H9 (cell line): ENCODE measurements around the gene TMEM220. TPM values are rescaled to one million over a fixed set of nuclear protein-coding genes. Genes with fewer than 3 reads are reported as not detected.

Experiments used
- DNase-seq: peaks from one replicate; pipeline ENCODE4 v3.0.0-alpha.2; 2017
- H2AFZ ChIP-seq: one replicate; pipeline ENCODE4 v1.6.1; 2013; ENCODE audit warnings: mild to moderate bottlenecking, low read length, control low read depth, moderate library complexity
- H2AK5ac ChIP-seq: 2 replicates; pipeline ENCODE4 v1.6.1; 2013; ENCODE audit warnings: low read length, control low read depth, mixed read lengths; ENCODE audit not compliant: insufficient read length
- H2BK120ac ChIP-seq: one replicate; pipeline ENCODE4 v1.6.1; 2013; ENCODE audit warnings: low read depth, mild to moderate bottlenecking, low read length, control low read depth, inconsistent platforms; ENCODE audit not compliant: poor library complexity, severe bottlenecking
- H2BK12ac ChIP-seq: 2 replicates; pipeline ENCODE4 v1.6.1; 2013; ENCODE audit warnings: low read length, control low read depth, mixed read lengths, low read depth; ENCODE audit not compliant: insufficient read length
- H2BK15ac ChIP-seq: 2 replicates; pipeline ENCODE4 v1.6.1; 2013; ENCODE audit warnings: low read depth, low read length, control low read depth
- H2BK20ac ChIP-seq: one replicate; pipeline ENCODE4 v1.6.1; 2013; ENCODE audit warnings: low read depth, mild to moderate bottlenecking, low read length, control low read depth, inconsistent platforms; ENCODE audit not compliant: poor library complexity, severe bottlenecking
- H2BK5ac ChIP-seq: 2 replicates; pipeline ENCODE4 v1.6.1; 2013; ENCODE audit warnings: low read length, control low read depth, mixed read lengths; ENCODE audit not compliant: insufficient read length
- H3K14ac ChIP-seq: 2 replicates; pipeline ENCODE4 v1.6.1; 2013; ENCODE audit warnings: low read length, control low read depth; ENCODE audit not compliant: insufficient read depth
- H3K18ac ChIP-seq: 2 replicates; pipeline ENCODE4 v1.6.1; 2013; ENCODE audit warnings: low read depth, mild to moderate bottlenecking, mixed read lengths, low read length, control low read depth; ENCODE audit not compliant: insufficient read length
- H3K23ac ChIP-seq: 2 replicates; pipeline ENCODE4 v1.6.1; 2013; ENCODE audit warnings: low read length, control low read depth, mixed read lengths, low read depth; ENCODE audit not compliant: insufficient read length
- H3K23me2 ChIP-seq: 2 replicates; pipeline ENCODE4 v1.6.1; 2013; ENCODE audit warnings: low read depth, mild to moderate bottlenecking, mixed read lengths, low read length, control low read depth; ENCODE audit not compliant: insufficient read length, poor library complexity, severe bottlenecking
- H3K27ac ChIP-seq: 2 replicates; pipeline ENCODE4 v1.5.1; 2013; ENCODE audit warnings: low read length, control low read depth, mixed read lengths, low read depth; ENCODE audit not compliant: insufficient read length
- H3K27me3 ChIP-seq: 2 replicates; pipeline ENCODE4 v1.6.1; 2013; ENCODE audit warnings: low read length, control low read depth, inconsistent platforms; ENCODE audit not compliant: insufficient read depth
- H3K4ac ChIP-seq: 2 replicates; pipeline ENCODE4 v1.6.1; 2013; ENCODE audit warnings: low read depth, mild to moderate bottlenecking, control low read depth, inconsistent platforms, low read length, moderate library complexity
- H3K4me1 ChIP-seq: 2 replicates; pipeline ENCODE4 v1.6.1; 2013; ENCODE audit warnings: low read length, control low read depth, inconsistent platforms; ENCODE audit not compliant: insufficient read depth
- H3K4me2 ChIP-seq: 2 replicates; pipeline ENCODE4 v1.6.1; 2013; ENCODE audit warnings: low read length, control low read depth, mixed read lengths; ENCODE audit not compliant: insufficient read length, insufficient read depth
- H3K56ac ChIP-seq: 2 replicates; pipeline ENCODE4 v1.6.1; 2013; ENCODE audit warnings: low read depth, mild to moderate bottlenecking, mixed read lengths, low read length, control low read depth; ENCODE audit not compliant: insufficient read length
- H3K79me1 ChIP-seq: 2 replicates; pipeline ENCODE4 v1.6.1; 2013; ENCODE audit warnings: low read depth, mild to moderate bottlenecking, moderate library complexity, low read length, control low read depth, inconsistent platforms; ENCODE audit not compliant: insufficient read depth, poor library complexity, severe bottlenecking
- H3K79me2 ChIP-seq: 2 replicates; pipeline ENCODE4 v1.6.1; 2013; ENCODE audit warnings: low read length, control low read depth, inconsistent platforms; ENCODE audit not compliant: insufficient read depth
- H3K9ac ChIP-seq: 2 replicates; pipeline ENCODE4 v1.6.1; 2013; ENCODE audit warnings: low read length, control low read depth, mixed read lengths; ENCODE audit not compliant: insufficient read length; ENCODE audit errors: extremely low read depth
- H3K9me3 ChIP-seq: one replicate; pipeline ENCODE4 v1.6.1; 2013; ENCODE audit warnings: low read depth, low read length, inconsistent platforms; ENCODE audit not compliant: control insufficient read depth
- H3T11ph ChIP-seq: one replicate; pipeline ENCODE4 v1.6.1; 2013; ENCODE audit warnings: mild to moderate bottlenecking, low read length, control low read depth, inconsistent platforms
- H4K20me1 ChIP-seq: one replicate; pipeline ENCODE4 v1.6.1; 2013; ENCODE audit not compliant: control insufficient read depth, insufficient read length, insufficient read depth
- H4K5ac ChIP-seq: 2 replicates; pipeline ENCODE4 v1.6.1; 2013; ENCODE audit warnings: low read depth, mild to moderate bottlenecking, mixed read lengths, low read length, control low read depth; ENCODE audit not compliant: insufficient read length
- H4K8ac ChIP-seq: replicated peaks from 2 replicates; pipeline ENCODE4 v1.6.1; 2013; ENCODE audit warnings: low read length, control low read depth, mixed read lengths, low read depth; ENCODE audit not compliant: insufficient read length
- H4K91ac ChIP-seq: 2 replicates; pipeline ENCODE4 v1.6.1; 2013; ENCODE audit warnings: low read depth, mild to moderate bottlenecking, moderate library complexity, mixed read lengths, low read length, control low read depth; ENCODE audit not compliant: insufficient read length
- H3K27ac Mint-ChIP-seq, 3 experiments: 2 replicates in 2 of 3; 3 replicates in 1 of 3; pipeline ENCODE4 v1.8.0; 2020 to 2021; ENCODE audit warnings: mixed read lengths in 3 of 3, mild to moderate bottlenecking in 1 of 3, moderate library complexity in 1 of 3
- H3K27me3 Mint-ChIP-seq: 2 replicates; pipeline ENCODE4 v1.8.0; 2021; ENCODE audit warnings: low read depth, mild to moderate bottlenecking, moderate library complexity, mixed read lengths
- H3K36me3 Mint-ChIP-seq, 3 experiments: 2 replicates in 2 of 3; 3 replicates in 1 of 3; pipeline ENCODE4 v1.8.0; 2020 to 2021; ENCODE audit warnings: low read depth in 3 of 3, mixed read lengths in 3 of 3; ENCODE audit not compliant: insufficient read depth in 1 of 3
- H3K4me1 Mint-ChIP-seq, 2 experiments: 2 replicates each; pipeline ENCODE4 v1.8.0; 2020; ENCODE audit warnings: mixed read lengths in 2 of 2
- H3K4me3 Mint-ChIP-seq, 2 experiments: 2 replicates in 1 of 2; 3 replicates in 1 of 2; pipeline ENCODE4 v1.8.0; 2020 to 2021; ENCODE audit warnings: mild to moderate bottlenecking in 2 of 2, mixed read lengths in 2 of 2, moderate library complexity in 1 of 2
- H3K9me3 Mint-ChIP-seq, 2 experiments: 2 replicates in 1 of 2; 3 replicates in 1 of 2; pipeline ENCODE4 v1.8.0; 2020; ENCODE audit warnings: mild to moderate bottlenecking in 2 of 2, mixed read lengths in 2 of 2, moderate library complexity in 1 of 2
- WGBS: extraction: QIAGEN DNeasy Blood & Tissue Kit; methylation state at CpG from one replicate; pipeline ENCODE4 v1.1.7; 2013; ENCODE audit warnings: missing lambda C conversion rate, low lambda C conversion rate, mixed read lengths; ENCODE audit not compliant: insufficient read length; ENCODE audit errors: extremely low coverage; 5-methylcytosine and 5-hydroxymethylcytosine counted together
- total RNA-seq: library from RNA; stranded (reverse); gene quantifications from 2 replicates; pipeline ENCODE4 v1.2.1, GENCODE V29; 2021
- TF ChIP-seq, protein P1 (sequence below): fragments of 200-600 bp; sonication (generic); conservative IDR thresholded peaks from 3 replicates; pipeline ENCODE4 v1.8.0; 2021; ENCODE audit warnings: antibody characterized with exemption, mild to moderate bottlenecking

Gene TMEM220
- total RNA-seq, 1 experiment from 2014 or later: 6.1 TPM

DNA sequence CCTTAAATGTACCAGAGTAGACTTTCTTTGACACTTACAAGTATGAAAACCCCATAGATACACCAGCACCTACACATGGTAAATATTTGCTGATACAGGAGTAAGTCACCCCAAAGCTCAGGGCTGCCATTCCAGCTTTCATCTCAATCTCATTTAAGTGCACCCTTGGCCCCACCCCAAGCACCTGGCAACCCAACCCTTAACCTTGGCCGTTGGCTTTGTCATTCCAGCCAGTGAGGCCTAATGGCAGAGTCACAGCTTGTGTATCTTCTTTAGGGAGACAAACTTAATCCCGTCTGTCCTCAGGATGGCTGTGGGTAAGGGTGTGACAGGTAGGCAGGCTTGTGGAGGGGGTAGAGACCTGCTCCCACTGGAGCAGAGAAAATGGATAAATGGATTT, 31.5 kb upstream of the TMEM220 start:
- Histone ChIP-seq H4K8ac (no peak overlapping the region), H2BK5ac (no peak overlapping the region), H4K5ac (no peak overlapping the region), H2BK20ac (no peak overlapping the region), H2BK12ac (no peak overlapping the region), H3K27ac (no peak overlapping the region), H3K18ac (no peak overlapping the region), H3K9ac (no peak overlapping the region), H4K20me1 (no peaks in the 10 kb centered on the region), H3T11ph (no peak overlapping the region), H2AK5ac (no peak overlapping the region), H2AFZ (no peak overlapping the region), H2BK15ac (no peak overlapping the region), H3K23me2 (no peaks in the 10 kb centered on the region), H3K56ac (no peak overlapping the region), H3K4me2 (no peak overlapping the region), H3K4ac (no peak overlapping the region), H3K14ac (no peak overlapping the region), H3K23ac (no peak overlapping the region), H3K9me3 (no peaks in the 10 kb centered on the region), H3K79me2 (no peaks in the 10 kb centered on the region), H4K91ac (no peak overlapping the region), H2BK120ac (no peak overlapping the region), H3K27me3 (no peaks in the 10 kb centered on the region), H3K4me1 (peaks cover 9% of the 10 kb centered on the region; the same call in 1 of the 2 replicates), H3K79me1 (no peaks in the 10 kb centered on the region)
- no peaks in the 10 kb centered on the region for H3K27me3 Mint-ChIP-seq
- H3K27ac Mint-ChIP-seq: no peak overlapping the region
- TF ChIP-seq, protein P1, sequence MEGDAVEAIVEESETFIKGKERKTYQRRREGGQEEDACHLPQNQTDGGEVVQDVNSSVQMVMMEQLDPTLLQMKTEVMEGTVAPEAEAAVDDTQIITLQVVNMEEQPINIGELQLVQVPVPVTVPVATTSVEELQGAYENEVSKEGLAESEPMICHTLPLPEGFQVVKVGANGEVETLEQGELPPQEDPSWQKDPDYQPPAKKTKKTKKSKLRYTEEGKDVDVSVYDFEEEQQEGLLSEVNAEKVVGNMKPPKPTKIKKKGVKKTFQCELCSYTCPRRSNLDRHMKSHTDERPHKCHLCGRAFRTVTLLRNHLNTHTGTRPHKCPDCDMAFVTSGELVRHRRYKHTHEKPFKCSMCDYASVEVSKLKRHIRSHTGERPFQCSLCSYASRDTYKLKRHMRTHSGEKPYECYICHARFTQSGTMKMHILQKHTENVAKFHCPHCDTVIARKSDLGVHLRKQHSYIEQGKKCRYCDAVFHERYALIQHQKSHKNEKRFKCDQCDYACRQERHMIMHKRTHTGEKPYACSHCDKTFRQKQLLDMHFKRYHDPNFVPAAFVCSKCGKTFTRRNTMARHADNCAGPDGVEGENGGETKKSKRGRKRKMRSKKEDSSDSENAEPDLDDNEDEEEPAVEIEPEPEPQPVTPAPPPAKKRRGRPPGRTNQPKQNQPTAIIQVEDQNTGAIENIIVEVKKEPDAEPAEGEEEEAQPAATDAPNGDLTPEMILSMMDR: no peak
- peaks cover 0 to 4% of the 10 kb centered on the region in 2 experiments; a peak in 1 of 5 replicates for H3K9me3 Mint-ChIP-seq
- no peaks in the 10 kb centered on the region; a peak in 1 of 7 replicates for H3K36me3 Mint-ChIP-seq
- H3K4me3 Mint-ChIP-seq: no peak overlapping the region
- no peak for DNase-seq
- WGBS: no CpG with 5 or more reads among the region's 2 CpGs
- H3K4me1 Mint-ChIP-seq: peaks cover 18 to 25% of the 10 kb centered on the region in 2 experiments
